ENCODE data around the gene OPRL1. TPM values are rescaled to one million over a fixed set of nuclear protein-coding genes. Genes with fewer than 3 reads are reported as not detected.

OPRL1 gene
- total and polyA plus RNA-seq, 2 donors (not counting 1 experiment from before 2014, with no cell fraction given) = 3.5 to 6.2 TPM

DNA sequence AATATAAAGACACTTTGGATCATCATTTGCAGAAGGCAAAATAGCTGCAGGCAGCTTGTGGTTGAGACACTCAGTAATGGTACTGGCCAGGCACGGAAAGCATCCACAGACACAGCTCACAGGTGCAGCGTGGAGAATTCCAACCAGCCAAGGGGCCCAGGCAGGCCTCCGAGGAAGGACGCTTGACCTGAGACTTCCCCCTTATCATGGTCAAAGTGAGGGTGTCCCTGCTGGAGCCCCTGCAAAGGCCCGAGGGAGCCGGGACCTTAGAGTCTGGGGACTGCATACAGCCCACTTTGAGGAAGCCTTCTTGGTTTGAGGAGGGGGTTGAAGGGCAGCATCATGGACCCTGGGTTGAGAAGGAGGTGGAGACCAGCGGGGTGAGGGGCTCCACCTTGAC, 69.3 kb downstream of the OPRL1 start:
- Histone ChIP-seq H3K79me2 (ENCODE audit: control insufficient read depth, insufficient read depth, low read length) (no peaks in the 10 kb centered on the region), H2AFZ (ENCODE audit: insufficient read depth, low read depth, low read length, poor library complexity, severe bottlenecking) (no peak overlapping the region), H3K4me2 (replicated peaks; ENCODE audit: low read depth, low read length, poor library complexity, severe bottlenecking) (no peak overlapping the region), H3K4me1 (ENCODE audit: control insufficient read depth in 2 of 2, insufficient read depth in 2 of 2, low read length in 2 of 2) (no peaks in the 10 kb centered on the region), H3K36me3 (replicated peaks in 1 of 2; ENCODE audit: control extremely low read depth in 1 of 2, control insufficient read depth in 1 of 2, extremely low read depth in 1 of 2, insufficient read depth in 2 of 2, low read length in 1 of 2) (no peaks in the 10 kb centered on the region), H3K4me3 (ENCODE audit: control extremely low read depth in 1 of 5, extremely low read depth in 1 of 5, insufficient read depth in 1 of 5, low read depth in 2 of 5, low read length in 4 of 5) (no peak overlapping the region), H3K9ac (ENCODE audit: low read length) (no peak overlapping the region), H3K27me3 (replicated peaks in 1 of 4; ENCODE audit: control extremely low read depth in 1 of 4, control insufficient read depth in 3 of 4, insufficient read depth in 4 of 4, low read length in 3 of 4) (peaks cover 0 to 16% (median 0%) of the 10 kb centered on the region in 4 experiments), H3K9me3 (ENCODE audit: control extremely low read depth in 1 of 3, control insufficient read depth in 2 of 3, insufficient read depth in 1 of 3, low read length in 2 of 3) (peaks cover 0 to 40% (median 9%) of the 10 kb centered on the region in 3 donors), H4K20me1 (ENCODE audit: control insufficient read depth, insufficient read depth, low read length, poor library complexity, severe bottlenecking) (no peaks in the 10 kb centered on the region), H3K27ac (ENCODE audit: low read length in 2 of 2) (no peak overlapping the region)
- POLR2A ChIA-PET = no interaction called here
- no peak overlapping the region for H3K27ac Mint-ChIP-seq
- H3K4me3 Mint-ChIP-seq = no peak overlapping the region
- H3K9me3 Mint-ChIP-seq (ENCODE audit: insufficient read depth) = peaks cover 5% of the 10 kb centered on the region
- CTCF ChIA-PET = no interaction called here
- intact Hi-C loops (cut with micrococcal nuclease) = no loop called here
- no peaks in the 10 kb centered on the region for H3K4me1 Mint-ChIP-seq
- DNase-seq (no peak), ATAC-seq (ENCODE audit: low read depth) (no peak)
- WGBS (ENCODE audit: insufficient coverage) = 77% methylated on average over 5 of the region's 7 CpGs
- peaks cover 7% of the 10 kb centered on the region for H3K27me3 Mint-ChIP-seq
- TF ChIP-seq EZH2 (IDR thresholded peaks at IDR 0.05; ENCODE audit: borderline replicate concordance, insufficient read depth, low read depth, low read length, poor library complexity, severe bottlenecking) = no peak
- TF ChIP-seq, protein P1, sequence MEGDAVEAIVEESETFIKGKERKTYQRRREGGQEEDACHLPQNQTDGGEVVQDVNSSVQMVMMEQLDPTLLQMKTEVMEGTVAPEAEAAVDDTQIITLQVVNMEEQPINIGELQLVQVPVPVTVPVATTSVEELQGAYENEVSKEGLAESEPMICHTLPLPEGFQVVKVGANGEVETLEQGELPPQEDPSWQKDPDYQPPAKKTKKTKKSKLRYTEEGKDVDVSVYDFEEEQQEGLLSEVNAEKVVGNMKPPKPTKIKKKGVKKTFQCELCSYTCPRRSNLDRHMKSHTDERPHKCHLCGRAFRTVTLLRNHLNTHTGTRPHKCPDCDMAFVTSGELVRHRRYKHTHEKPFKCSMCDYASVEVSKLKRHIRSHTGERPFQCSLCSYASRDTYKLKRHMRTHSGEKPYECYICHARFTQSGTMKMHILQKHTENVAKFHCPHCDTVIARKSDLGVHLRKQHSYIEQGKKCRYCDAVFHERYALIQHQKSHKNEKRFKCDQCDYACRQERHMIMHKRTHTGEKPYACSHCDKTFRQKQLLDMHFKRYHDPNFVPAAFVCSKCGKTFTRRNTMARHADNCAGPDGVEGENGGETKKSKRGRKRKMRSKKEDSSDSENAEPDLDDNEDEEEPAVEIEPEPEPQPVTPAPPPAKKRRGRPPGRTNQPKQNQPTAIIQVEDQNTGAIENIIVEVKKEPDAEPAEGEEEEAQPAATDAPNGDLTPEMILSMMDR (IDR thresholded peaks at IDR 0.05) = no peak

DNA sequence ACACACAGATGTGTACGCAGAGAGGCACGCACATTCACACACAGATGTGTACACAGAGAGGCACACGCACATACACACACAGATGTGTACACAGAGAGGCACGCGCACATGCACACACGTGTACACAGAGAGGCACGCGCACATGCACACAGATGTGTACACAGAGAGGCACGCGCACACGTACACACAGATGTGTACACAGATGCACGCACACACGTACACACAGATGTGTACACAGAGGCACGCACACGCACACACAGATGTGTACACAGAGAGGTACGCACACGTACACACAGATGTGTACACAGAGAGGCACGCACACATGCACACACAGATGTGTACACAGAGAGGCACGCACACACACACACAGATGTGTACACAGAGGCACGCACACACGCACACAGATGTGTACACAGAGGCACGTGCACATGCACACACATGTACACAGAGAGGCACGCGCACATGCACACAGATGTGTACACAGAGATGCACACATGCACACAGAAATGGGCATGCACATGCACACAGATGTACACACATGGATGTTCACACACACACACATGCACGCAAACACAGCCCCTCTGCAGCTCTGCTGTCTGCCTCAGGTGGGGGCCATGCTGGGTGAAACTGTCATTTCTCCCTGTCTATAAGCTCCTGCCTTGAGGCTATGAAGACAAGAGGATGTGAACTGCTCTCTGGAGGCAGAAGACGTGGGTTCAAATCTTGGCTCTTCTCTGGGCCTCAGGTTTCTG, 70.1 kb downstream of the OPRL1 start:
- Histone ChIP-seq H3K4me1 (ENCODE audit: control insufficient read depth in 2 of 2, insufficient read depth in 2 of 2, low read length in 2 of 2) (no peaks in the 10 kb centered on the region), H3K9ac (ENCODE audit: low read length) (no peak overlapping the region), H3K79me2 (ENCODE audit: control insufficient read depth, insufficient read depth, low read length) (no peaks in the 10 kb centered on the region), H3K9me3 (ENCODE audit: control extremely low read depth in 1 of 3, control insufficient read depth in 2 of 3, insufficient read depth in 1 of 3, low read length in 2 of 3) (peaks cover 0 to 33% (median 6%) of the 10 kb centered on the region in 3 donors), H3K4me3 (ENCODE audit: control extremely low read depth in 1 of 5, extremely low read depth in 1 of 5, insufficient read depth in 1 of 5, low read depth in 2 of 5, low read length in 4 of 5) (no peak overlapping the region), H3K27ac (ENCODE audit: low read length in 2 of 2) (no peak overlapping the region), H4K20me1 (ENCODE audit: control insufficient read depth, insufficient read depth, low read length, poor library complexity, severe bottlenecking) (no peaks in the 10 kb centered on the region), H2AFZ (ENCODE audit: insufficient read depth, low read depth, low read length, poor library complexity, severe bottlenecking) (no peak overlapping the region), H3K36me3 (replicated peaks in 1 of 2; ENCODE audit: control extremely low read depth in 1 of 2, control insufficient read depth in 1 of 2, extremely low read depth in 1 of 2, insufficient read depth in 2 of 2, low read length in 1 of 2) (no peaks in the 10 kb centered on the region), H3K4me2 (replicated peaks; ENCODE audit: low read depth, low read length, poor library complexity, severe bottlenecking) (no peak overlapping the region), H3K27me3 (replicated peaks in 1 of 4; ENCODE audit: control extremely low read depth in 1 of 4, control insufficient read depth in 3 of 4, insufficient read depth in 4 of 4, low read length in 3 of 4) (peaks cover 0 to 16% (median 0%) of the 10 kb centered on the region in 4 experiments)
- Mint-ChIP-seq H3K9me3 (ENCODE audit: insufficient read depth) (peaks cover 3% of the 10 kb centered on the region), H3K4me1 (no peaks in the 10 kb centered on the region), H3K27me3 (peaks cover 5% of the 10 kb centered on the region), H3K27ac (no peak overlapping the region), H3K4me3 (no peak overlapping the region)
- TF ChIP-seq EZH2 (IDR thresholded peaks at IDR 0.05; ENCODE audit: borderline replicate concordance, insufficient read depth, low read depth, low read length, poor library complexity, severe bottlenecking) = no peak
- TF ChIP-seq, protein P1 (IDR thresholded peaks at IDR 0.05) = no peak
- ChIA-PET CTCF (no interaction called here), POLR2A (no interaction called here)
- intact Hi-C loops (cut with micrococcal nuclease) = no loop called here
- WGBS (ENCODE audit: insufficient coverage) = 89% methylated on average over 26 of the region's 26 CpGs
- DNase-seq = no peak
- ATAC-seq (ENCODE audit: low read depth) = no peak

Data from B cell (primary cell).